GM12864 (cell line): ENCODE measurements around the gene VPS26B.
A peak's percentile ranks its signal among the peaks of the same experiment; 100 is the strongest.

Experiments used
- DNase-seq: peaks from one replicate; pipeline ENCODE4 v3.0.0-alpha.2; 2011; ENCODE audit warnings: low read depth
- H3K4me3 ChIP-seq: 2 replicates; pipeline ENCODE4 v1.5.1; 2011; ENCODE audit warnings: mild to moderate bottlenecking, low read depth, low read length, control low read depth
- CTCF ChIP-seq: IDR thresholded peaks from 2 replicates; pipeline ENCODE4 v1.5.1; 2011; ENCODE audit warnings: low read depth, mild to moderate bottlenecking, moderate library complexity, low read length, control low read depth, inconsistent platforms; ENCODE audit errors: missing control alignments

The VPS26B gene

GRCh38 chr11:134223121-134223520, 1.4 kb upstream of the VPS26B start:
- no peak for TF ChIP-seq CTCF
- DNase-seq: no peak
- H3K4me3 ChIP-seq: peak overlapping the region; percentile 81

GRCh38 chr11:134224710-134225664, 516 bp downstream of the VPS26B start:
- DNase-seq: no peak

GRCh38 chr11:134226806-134227325, 2.4 kb downstream of the VPS26B start:
- TF ChIP-seq CTCF: no peak
- no peak overlapping the region for H3K4me3 ChIP-seq
- no peak for DNase-seq

More at GRCh38 chr11:134224710-134225664, 516 bp downstream of the VPS26B start:
- TF ChIP-seq CTCF: no peak
- H3K4me3 ChIP-seq: peak overlapping the region; percentile 81

GRCh38 chr11:134228625-134229024, 4.2 kb downstream of the VPS26B start:
- DNase-seq: peak; percentile 70
- no peak overlapping the region for H3K4me3 ChIP-seq
- TF ChIP-seq CTCF: no peak

- no peak overlapping the region for H3K4me3 ChIP-seq
- no peak for DNase-seq
- TF ChIP-seq CTCF: no peak
These were observed 4.8 kb downstream of the VPS26B start for GRCh38 chr11:134229126-134229790.

- TF ChIP-seq CTCF: no peak
- no peak overlapping the region for H3K4me3 ChIP-seq
- DNase-seq: no peak
These were observed 5.9 kb downstream of the VPS26B start for GRCh38 chr11:134230339-134230738.
